ENCODE measurements around the gene ZSCAN21.

GRCh38 chr7:100016215-100016901, 33.2 kb upstream of the ZSCAN21 start:
- TF ChIP-seq POLR2A (IDR thresholded peaks at IDR 0.05; ENCODE audit: extremely low read depth, insufficient read length) (no peak), MYC (IDR thresholded peaks at IDR 0.05; ENCODE audit: low read depth, low read length) (no peak)

Data from NB4 (cell line).